Ishikawa (cell line): ENCODE measurements around the gene SCGB1C2.

ENCODE experiments used
- CEBPB ChIP-seq: IDR thresholded peaks from 2 replicates; pipeline ENCODE4 v1.6.1; 2012
- CREB1 ChIP-seq: IDR thresholded peaks from 2 replicates; pipeline ENCODE4 v1.6.1; 2012; ENCODE audit warnings: low read depth
- EGR1 ChIP-seq: IDR thresholded peaks from 2 replicates; pipeline ENCODE4 v1.6.1; 2012
- EP300 ChIP-seq: IDR thresholded peaks from 2 replicates; pipeline ENCODE4 v1.6.1; 2012; ENCODE audit warnings: borderline replicate concordance
- FOXM1 ChIP-seq: IDR thresholded peaks from 2 replicates; pipeline ENCODE4 v1.6.1; 2012; ENCODE audit warnings: low read depth, borderline replicate concordance
- NFIC ChIP-seq: IDR thresholded peaks from 2 replicates; pipeline ENCODE4 v1.6.1; 2012
- RAD21 ChIP-seq: IDR thresholded peaks from 2 replicates; pipeline ENCODE4 v1.6.1; 2012; ENCODE audit warnings: low read depth
- TAF1 ChIP-seq: IDR thresholded peaks from 2 replicates; pipeline ENCODE4 v1.6.1; 2012; ENCODE audit warnings: low read depth, mild to moderate bottlenecking
- TCF12 ChIP-seq: IDR thresholded peaks from 2 replicates; pipeline ENCODE4 v1.6.1; 2012; ENCODE audit warnings: low read depth
- TEAD4 ChIP-seq: IDR thresholded peaks from 2 replicates; pipeline ENCODE4 v1.6.1; 2012
- YY1 ChIP-seq: IDR thresholded peaks from 2 replicates; pipeline ENCODE4 v1.6.1; 2012; ENCODE audit warnings: low read depth
- ZBTB7A ChIP-seq: IDR thresholded peaks from 2 replicates; pipeline ENCODE4 v1.6.1; 2012; ENCODE audit warnings: low read depth
- TF ChIP-seq, protein P1 (sequence below): IDR thresholded peaks from 2 replicates; pipeline ENCODE4 v1.6.1; 2012
- TF ChIP-seq, protein P2 (sequence below): IDR thresholded peaks from 2 replicates; pipeline ENCODE4 v1.6.1; 2012; ENCODE audit warnings: low read depth, mild to moderate bottlenecking
- TF ChIP-seq, protein P3 (sequence below): IDR thresholded peaks from 2 replicates; pipeline ENCODE4 v1.6.1; 2012

The SCGB1C2 gene

DNA sequence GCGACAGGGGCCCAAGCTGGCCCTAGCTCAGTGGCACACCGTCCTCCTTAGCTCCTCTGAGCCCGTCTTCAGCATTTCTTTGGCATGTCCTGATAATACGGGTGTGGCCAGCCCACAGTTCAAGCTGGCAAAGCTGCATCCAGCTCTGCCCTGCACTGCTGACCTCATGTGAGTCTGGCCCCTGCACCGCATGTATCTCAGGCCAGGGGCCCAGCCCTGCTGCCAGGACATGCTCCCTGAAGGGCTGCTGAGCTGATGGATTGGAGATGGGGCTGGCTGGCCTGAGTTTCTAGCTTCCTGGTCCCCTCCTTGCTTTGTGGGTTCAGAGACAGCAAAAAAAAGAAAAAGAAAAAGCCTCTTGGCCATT lies 41.7 kb downstream of the SCGB1C2 start:
- TF ChIP-seq YY1: no peak
- TF ChIP-seq FOXM1: no peak
- no peak for TF ChIP-seq TEAD4
- TF ChIP-seq EP300: no peak
- TF ChIP-seq, protein P1, sequence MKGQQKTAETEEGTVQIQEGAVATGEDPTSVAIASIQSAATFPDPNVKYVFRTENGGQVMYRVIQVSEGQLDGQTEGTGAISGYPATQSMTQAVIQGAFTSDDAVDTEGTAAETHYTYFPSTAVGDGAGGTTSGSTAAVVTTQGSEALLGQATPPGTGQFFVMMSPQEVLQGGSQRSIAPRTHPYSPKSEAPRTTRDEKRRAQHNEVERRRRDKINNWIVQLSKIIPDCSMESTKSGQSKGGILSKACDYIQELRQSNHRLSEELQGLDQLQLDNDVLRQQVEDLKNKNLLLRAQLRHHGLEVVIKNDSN: no peak
- TF ChIP-seq TCF12: no peak
- no peak for TF ChIP-seq NFIC
- TF ChIP-seq, protein P2, sequence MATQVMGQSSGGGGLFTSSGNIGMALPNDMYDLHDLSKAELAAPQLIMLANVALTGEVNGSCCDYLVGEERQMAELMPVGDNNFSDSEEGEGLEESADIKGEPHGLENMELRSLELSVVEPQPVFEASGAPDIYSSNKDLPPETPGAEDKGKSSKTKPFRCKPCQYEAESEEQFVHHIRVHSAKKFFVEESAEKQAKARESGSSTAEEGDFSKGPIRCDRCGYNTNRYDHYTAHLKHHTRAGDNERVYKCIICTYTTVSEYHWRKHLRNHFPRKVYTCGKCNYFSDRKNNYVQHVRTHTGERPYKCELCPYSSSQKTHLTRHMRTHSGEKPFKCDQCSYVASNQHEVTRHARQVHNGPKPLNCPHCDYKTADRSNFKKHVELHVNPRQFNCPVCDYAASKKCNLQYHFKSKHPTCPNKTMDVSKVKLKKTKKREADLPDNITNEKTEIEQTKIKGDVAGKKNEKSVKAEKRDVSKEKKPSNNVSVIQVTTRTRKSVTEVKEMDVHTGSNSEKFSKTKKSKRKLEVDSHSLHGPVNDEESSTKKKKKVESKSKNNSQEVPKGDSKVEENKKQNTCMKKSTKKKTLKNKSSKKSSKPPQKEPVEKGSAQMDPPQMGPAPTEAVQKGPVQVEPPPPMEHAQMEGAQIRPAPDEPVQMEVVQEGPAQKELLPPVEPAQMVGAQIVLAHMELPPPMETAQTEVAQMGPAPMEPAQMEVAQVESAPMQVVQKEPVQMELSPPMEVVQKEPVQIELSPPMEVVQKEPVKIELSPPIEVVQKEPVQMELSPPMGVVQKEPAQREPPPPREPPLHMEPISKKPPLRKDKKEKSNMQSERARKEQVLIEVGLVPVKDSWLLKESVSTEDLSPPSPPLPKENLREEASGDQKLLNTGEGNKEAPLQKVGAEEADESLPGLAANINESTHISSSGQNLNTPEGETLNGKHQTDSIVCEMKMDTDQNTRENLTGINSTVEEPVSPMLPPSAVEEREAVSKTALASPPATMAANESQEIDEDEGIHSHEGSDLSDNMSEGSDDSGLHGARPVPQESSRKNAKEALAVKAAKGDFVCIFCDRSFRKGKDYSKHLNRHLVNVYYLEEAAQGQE: no peak
- TF ChIP-seq, protein P3, sequence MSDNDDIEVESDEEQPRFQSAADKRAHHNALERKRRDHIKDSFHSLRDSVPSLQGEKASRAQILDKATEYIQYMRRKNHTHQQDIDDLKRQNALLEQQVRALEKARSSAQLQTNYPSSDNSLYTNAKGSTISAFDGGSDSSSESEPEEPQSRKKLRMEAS: no peak
- no peak for TF ChIP-seq EGR1

DNA sequence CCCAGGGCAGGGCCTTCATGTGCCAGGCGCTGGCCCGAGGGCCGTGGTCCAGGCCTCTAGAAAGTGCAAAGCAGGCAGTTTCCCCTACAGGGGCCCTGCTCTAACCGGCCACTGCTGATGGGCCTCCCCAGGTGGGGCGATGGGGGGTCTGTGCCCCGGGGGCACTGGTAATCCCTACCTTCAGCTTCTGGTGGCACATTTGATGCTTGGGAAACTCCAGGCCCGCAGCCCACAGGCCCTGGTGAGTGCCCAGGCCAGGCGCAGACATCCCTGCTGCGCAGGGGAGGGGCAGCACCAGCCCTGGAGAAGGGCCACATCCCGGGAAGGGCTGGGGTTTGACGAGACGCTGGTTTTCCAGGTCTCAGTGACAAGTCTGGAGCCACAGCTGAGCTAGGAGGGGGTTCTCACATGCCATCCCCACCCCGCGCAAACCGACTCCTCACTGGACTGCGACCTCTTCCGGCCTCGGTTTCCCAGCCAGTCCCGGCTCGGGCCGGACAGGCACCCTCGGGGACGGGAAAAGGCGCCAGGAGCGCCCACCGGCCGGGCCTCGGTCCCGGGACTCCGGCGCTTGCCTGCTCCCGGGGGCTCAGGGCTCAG lies 42.5 kb downstream of the SCGB1C2 start:
- no peak for TF ChIP-seq EGR1
- no peak for TF ChIP-seq CREB1
- TF ChIP-seq YY1: no peak
- TF ChIP-seq ZBTB7A: 0 out of 2 replicates have a peak, but pooled peaks have one; percentile 21
- TF ChIP-seq TCF12: no peak
- no peak for TF ChIP-seq RAD21

DNA sequence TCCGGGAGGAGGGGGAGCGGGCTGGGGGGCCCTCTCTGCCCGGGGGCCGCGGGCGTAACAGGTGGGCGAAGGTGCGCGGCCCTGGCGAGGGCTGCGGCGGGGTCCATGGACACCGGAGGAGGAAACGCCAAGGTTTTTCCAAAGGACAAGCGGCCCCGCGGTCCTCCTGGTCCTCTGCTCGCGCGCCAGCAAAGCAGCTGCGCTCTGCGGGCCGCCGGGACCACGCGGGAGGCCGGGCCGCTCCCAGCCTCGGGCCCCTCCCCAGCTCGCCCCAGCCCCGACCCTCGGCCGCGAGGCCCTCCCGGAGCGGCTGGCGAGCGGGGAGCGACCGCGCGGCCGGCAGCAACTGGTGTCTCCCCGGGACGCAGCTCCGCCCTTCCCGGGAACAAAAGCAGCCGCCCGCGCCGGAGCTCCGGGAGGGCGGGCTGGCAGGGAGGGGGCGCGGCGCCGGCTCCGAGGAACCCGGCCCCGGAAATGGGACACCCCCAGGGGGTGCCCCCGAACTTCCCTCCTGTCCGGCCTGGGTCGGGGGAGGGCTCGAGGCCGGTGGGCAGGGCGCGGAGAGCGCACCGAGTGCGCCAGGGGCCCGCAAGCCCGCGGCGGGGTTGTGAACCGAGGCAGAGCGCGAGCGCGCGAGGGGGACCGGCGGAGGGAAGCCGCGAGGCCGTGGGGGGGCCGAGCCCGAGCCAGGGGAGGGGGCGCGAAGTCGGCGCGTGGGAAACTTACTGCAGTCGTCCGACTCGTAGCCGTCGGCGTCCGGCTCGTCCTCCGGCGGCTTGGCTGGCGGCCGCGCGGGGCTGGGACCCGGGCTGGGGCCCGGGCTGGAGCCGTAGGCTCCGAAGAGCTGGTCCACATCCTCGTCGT lies 43.2 kb downstream of the SCGB1C2 start:
- TF ChIP-seq TCF12 (no peak), NFIC (no peak), CEBPB (no peak), EP300 (no peak), YY1 (no peak), TAF1 (no peak), RAD21 (no peak), ZBTB7A (no peak)
- TF ChIP-seq, protein P2: no peak
- TF ChIP-seq, protein P3: no peak
- TF ChIP-seq, protein P1: no peak

DNA sequence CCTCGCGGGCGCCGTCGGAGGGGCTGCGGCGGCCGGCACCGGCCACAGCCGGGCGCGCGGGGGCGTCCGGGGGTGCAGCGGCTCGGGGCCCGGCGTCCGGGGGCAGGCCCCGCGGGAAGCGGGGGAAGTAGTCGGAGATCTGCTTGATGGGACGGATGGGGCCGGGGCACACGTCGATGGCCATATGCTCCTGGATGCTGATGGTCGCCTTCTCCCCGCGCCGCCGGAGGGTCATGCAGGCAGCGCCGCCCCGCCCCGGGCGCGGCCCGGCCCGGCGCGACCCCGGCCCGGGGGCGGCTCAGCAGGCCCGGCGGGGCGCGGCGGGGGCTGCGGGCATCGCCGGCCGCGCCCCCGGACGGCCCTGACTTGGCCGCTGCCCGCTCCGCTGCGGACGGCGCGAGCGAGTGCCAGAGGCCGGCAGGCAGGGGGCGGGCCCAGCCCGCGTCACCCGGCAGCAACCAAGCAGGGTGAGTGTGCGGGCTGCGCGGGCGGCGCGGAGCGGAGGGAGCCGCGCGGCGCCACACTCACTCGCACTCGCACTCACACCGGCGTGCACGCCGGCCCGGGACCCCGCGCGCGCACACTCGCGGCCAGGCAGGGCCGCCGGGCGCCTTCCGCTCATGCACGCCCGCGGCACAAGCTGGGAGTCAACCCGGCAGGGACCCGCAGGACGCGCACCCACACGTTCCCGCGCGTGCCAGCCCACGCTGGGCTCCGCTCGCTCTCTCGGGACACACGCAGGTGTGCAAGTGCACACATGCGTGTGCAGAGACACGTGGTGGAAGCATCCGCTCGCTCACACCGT lies 44.1 kb downstream of the SCGB1C2 start, which contains the start of gene DOC2B:
Gene DOC2B, minus strand, starts transcription at position 406 of the 805 bp plus-strand sequence. Its CDS starts 171 bp downstream, at position 235.
- no peak for TF ChIP-seq RAD21
- TF ChIP-seq, protein P3: peak; percentile 19; the same call in 1 of the 2 replicates

DNA sequence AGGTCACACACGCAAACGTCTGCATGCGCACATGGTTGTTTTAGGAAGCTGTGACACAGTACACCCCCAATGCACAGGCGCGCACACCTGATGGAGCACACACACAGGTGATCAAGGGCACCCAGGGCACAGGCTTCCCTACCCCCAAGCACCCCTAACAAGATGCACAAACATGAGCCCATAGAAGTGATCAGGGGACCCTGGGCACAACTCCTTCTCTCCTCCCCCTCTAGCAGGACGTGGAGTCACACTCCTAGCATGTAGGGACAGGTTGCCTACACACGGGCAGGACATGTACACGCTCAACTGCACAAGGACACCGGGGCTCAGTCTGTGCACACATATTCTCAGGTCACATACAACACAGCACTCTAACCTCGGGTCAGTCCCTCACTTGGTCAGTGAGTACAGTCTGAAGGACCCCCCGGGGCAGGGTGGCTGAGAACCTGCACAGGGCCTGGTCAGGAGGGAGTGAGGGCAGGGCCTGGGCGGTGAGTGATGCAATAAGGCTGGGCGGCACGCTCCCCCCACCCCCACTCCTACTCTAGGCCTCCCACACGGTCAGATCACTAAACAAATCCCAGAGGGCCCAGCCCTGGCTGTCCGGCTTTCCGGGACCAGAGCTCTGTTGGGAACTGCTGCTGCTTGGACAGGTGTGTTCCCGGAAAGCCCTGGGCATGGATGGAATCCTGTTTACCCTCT lies 44.8 kb downstream of the SCGB1C2 start:
- no peak for TF ChIP-seq CEBPB
- TF ChIP-seq ZBTB7A: no peak
- TF ChIP-seq RAD21: no peak
- no peak for TF ChIP-seq TCF12
- TF ChIP-seq CREB1: no peak
- TF ChIP-seq NFIC: no peak
- no peak for TF ChIP-seq EGR1
- no peak for TF ChIP-seq FOXM1
- TF ChIP-seq YY1: no peak
- TF ChIP-seq, protein P1: no peak
- TF ChIP-seq, protein P3: no peak
- TF ChIP-seq EP300: no peak
- TF ChIP-seq, protein P2: no peak
- no peak for TF ChIP-seq TEAD4
- no peak for TF ChIP-seq TAF1
